ENCODE results near the gene LGALS12.
"Not testable (repeated sequence)": the region's sequence is repeated elsewhere in the genome, so short reads cannot be mapped to it uniquely, and the experiment has no call there.

LGALS12 gene

GRCh38 chr11:63543711-63544110 lies 37.8 kb downstream of the LGALS12 start:
- no peak for DNase-seq (ENCODE audit: low read depth, low spot score)
- CTCF ChIA-PET, result interaction anchor here (1.4 kb wide), 1 partner anchor 12 kb away, joined by 4 read pairs; no protein-coding TSS in a partner anchor
- H3K4me3 ChIP-seq (ENCODE audit: low read depth, low read length), result no peak overlapping the region
- POLR2A ChIA-PET, result no interaction called here
- no peak for TF ChIP-seq CTCF (IDR thresholded peaks at IDR 0.05; ENCODE audit: insufficient read depth, low read length, missing control alignments)

- no peak overlapping the region for H3K4me3 ChIP-seq (ENCODE audit: low read depth, low read length)
- no peak for DNase-seq (ENCODE audit: low read depth, low spot score)
- POLR2A ChIA-PET, result no interaction called here
- TF ChIP-seq CTCF (IDR thresholded peaks at IDR 0.05; ENCODE audit: insufficient read depth, low read length, missing control alignments), result no peak
- CTCF ChIA-PET, result interaction anchor here (0.7 kb wide), 1 partner anchor 13 kb away, joined by 3 read pairs; no protein-coding TSS in a partner anchor
These were observed 41.2 kb downstream of the LGALS12 start for GRCh38 chr11:63547061-63547460.

- POLR2A ChIA-PET, result no interaction called here
- CTCF ChIA-PET, result no interaction called here
These were observed 42.3 kb downstream of the LGALS12 start for GRCh38 chr11:63548178-63548577.

GRCh38 chr11:63549411-63549810 lies 43.5 kb downstream of the LGALS12 start:
- no peak for TF ChIP-seq CTCF (IDR thresholded peaks at IDR 0.05; ENCODE audit: insufficient read depth, low read length, missing control alignments)
- CTCF ChIA-PET, result no interaction called here

More at GRCh38 chr11:63548178-63548577, 42.3 kb downstream of the LGALS12 start:
- no peak for DNase-seq (ENCODE audit: low read depth, low spot score)
- TF ChIP-seq CTCF (IDR thresholded peaks at IDR 0.05; ENCODE audit: insufficient read depth, low read length, missing control alignments), result no peak
- H3K4me3 ChIP-seq (ENCODE audit: low read depth, low read length), result no peak overlapping the region

GRCh38 chr11:63550156-63550700 lies 44.3 kb downstream of the LGALS12 start:
- DNase-seq (ENCODE audit: low read depth, low spot score); H3K4me3 ChIP-seq (ENCODE audit: low read depth, low read length); CTCF ChIA-PET; POLR2A ChIA-PET: not testable (repeated sequence)

More at GRCh38 chr11:63549411-63549810, 43.5 kb downstream of the LGALS12 start:
- H3K4me3 ChIP-seq (ENCODE audit: low read depth, low read length), result no peak overlapping the region
- POLR2A ChIA-PET, result no interaction called here
- DNase-seq (ENCODE audit: low read depth, low spot score), result no peak

GRCh38 chr11:63551091-63551888 lies 45.4 kb downstream of the LGALS12 start:
- CTCF ChIA-PET, result no interaction called here
- H3K4me3 ChIP-seq (ENCODE audit: low read depth, low read length), result no peak overlapping the region
- POLR2A ChIA-PET, result no interaction called here
- no peak for DNase-seq (ENCODE audit: low read depth, low spot score)
- no peak for TF ChIP-seq CTCF (IDR thresholded peaks at IDR 0.05; ENCODE audit: insufficient read depth, low read length, missing control alignments)

Measured in AG04449 (cell line).